ENCODE results near the gene TGFBR3.

DNA sequence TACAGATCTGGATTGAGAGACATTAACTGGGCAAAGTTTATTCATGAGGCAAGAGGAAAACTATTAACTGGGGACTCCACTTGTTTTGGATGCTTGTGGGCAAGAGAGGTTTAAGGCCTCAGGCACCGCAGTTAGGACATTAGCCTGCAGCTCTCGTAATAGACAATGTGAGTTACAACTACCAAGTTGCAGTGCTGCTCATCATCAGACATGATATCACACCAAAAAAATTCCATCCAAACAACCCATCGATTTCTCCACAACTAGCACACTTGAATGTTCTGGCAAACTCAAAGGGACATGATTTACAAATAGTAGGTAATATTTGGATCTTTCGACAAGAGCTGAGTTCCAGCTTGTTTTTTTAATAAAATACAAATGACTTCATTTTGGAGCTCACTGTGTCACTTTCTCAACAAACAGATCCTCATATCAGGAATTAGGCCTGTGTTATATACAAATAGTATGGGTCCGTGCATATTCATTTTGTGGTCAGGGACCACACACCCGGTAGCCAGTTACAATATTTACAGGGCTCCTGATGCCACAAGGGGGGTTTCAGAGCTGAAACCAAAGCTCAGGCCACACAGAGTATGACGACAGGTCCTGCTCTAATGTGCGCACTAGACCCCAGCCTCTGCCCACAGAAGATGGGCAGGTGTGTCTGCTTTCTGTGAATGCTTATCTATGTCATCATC, 128.0 kb downstream of the TGFBR3 start:
- TF ChIP-seq POLR2A (IDR thresholded peaks at IDR 0.05), result no peak
- TF ChIP-seq POLR2AphosphoS5 (IDR thresholded peaks at IDR 0.05), result no peak
